Memory B cell (primary cell): ENCODE results near the gene ADIPOR1.

ENCODE experiments used
- ATAC-seq: fragments of 150-1000 bp; cut with Tn5 transposase; 2 replicates; pipeline ENCODE4 v1.10.0; 2021; ENCODE audit warnings: low read depth, mild to moderate bottlenecking, moderate library complexity
- DNase-seq, 2 donors: peaks; one replicate each; pipeline ENCODE4 v3.0.0; 2022; ENCODE audit warnings: low spot score in 2 of 2
- H3K27ac Mint-ChIP-seq: one replicate; pipeline ENCODE4 v1.8.0; 2022; ENCODE audit warnings: mild to moderate bottlenecking, moderate library complexity, mixed read lengths
- H3K27me3 Mint-ChIP-seq: one replicate; pipeline ENCODE4 v1.8.0; 2022; ENCODE audit warnings: mixed read lengths
- H3K36me3 Mint-ChIP-seq: one replicate; pipeline ENCODE4 v1.8.0; 2022; ENCODE audit warnings: mild to moderate bottlenecking, mixed read lengths
- H3K4me1 Mint-ChIP-seq: one replicate; pipeline ENCODE4 v1.8.0; 2022; ENCODE audit warnings: mixed read lengths
- H3K4me3 Mint-ChIP-seq: one replicate; pipeline ENCODE4 v1.8.0; 2022; ENCODE audit warnings: mild to moderate bottlenecking, moderate library complexity, mixed read lengths
- H3K9me3 Mint-ChIP-seq: one replicate; pipeline ENCODE4 v1.8.0; 2022; ENCODE audit warnings: mixed read lengths

The ADIPOR1 gene

DNA sequence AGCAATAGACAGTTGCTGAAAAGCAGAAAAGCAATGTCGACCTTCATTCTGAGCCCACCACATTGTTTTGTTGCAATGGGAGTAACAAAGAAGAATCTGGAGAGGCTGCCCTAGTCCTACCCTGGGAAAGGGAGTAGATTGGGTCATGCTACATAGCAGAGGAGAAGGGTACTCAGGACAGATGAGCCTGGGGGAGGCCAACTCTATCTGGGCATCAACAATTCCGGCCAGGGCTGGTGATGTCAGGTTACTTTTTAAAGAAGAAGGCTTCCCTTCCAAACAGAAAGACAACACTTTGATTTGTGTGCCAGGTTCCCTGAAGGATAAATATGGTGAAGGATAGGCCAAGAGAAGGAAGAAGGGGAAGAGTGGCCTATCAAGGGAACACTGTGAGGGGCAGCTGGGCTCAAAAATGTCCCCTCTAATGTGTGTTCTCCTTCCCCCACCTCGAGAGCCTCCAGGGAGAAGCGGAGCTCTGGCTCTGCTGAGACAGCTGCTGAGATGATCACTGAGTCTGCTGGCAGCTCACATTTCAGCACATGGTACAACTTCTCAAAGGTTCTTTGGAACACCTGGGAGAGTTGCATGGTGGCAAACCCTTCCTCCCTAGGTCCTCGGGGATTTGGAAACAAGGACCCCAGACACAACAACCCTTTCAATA is 3.2 kb upstream of the ADIPOR1 start:
- peaks cover 15% of the 10 kb centered on the region for H3K36me3 Mint-ChIP-seq

DNA sequence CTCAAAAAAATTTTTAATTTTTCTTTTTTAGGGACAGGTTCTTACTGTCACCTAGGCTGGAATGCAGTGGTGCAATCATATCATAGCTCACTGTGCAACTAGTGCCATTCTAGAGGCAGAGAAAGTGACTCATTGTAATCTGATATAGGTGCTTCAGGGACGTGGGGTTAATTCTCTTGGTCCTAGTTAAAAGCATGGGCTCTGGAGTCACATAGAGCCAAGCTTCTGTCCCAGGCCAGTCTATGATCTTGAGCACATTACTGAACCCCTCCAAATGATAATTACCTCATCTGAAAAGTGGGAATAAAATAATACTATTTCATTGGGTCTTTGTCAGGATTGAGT is 1.1 kb upstream of the ADIPOR1 start:
- no peaks in the 10 kb centered on the region for H3K9me3 Mint-ChIP-seq
- peaks cover 14% of the 10 kb centered on the region for H3K4me1 Mint-ChIP-seq
- H3K4me3 Mint-ChIP-seq = no peak overlapping the region
- H3K27me3 Mint-ChIP-seq = no peaks in the 10 kb centered on the region
- no peak overlapping the region for H3K27ac Mint-ChIP-seq
- no peak for ATAC-seq
- no peak for DNase-seq
- H3K36me3 Mint-ChIP-seq = peaks cover 11% of the 10 kb centered on the region

More for the DNA sequence above, 3.2 kb upstream of the ADIPOR1 start:
- ATAC-seq = no peak
- no peak for DNase-seq
- Mint-ChIP-seq H3K4me3 (no peak overlapping the region), H3K27me3 (no peaks in the 10 kb centered on the region), H3K4me1 (peaks cover 8% of the 10 kb centered on the region), H3K9me3 (no peaks in the 10 kb centered on the region), H3K27ac (peak overlapping the region; percentile 41)

DNA sequence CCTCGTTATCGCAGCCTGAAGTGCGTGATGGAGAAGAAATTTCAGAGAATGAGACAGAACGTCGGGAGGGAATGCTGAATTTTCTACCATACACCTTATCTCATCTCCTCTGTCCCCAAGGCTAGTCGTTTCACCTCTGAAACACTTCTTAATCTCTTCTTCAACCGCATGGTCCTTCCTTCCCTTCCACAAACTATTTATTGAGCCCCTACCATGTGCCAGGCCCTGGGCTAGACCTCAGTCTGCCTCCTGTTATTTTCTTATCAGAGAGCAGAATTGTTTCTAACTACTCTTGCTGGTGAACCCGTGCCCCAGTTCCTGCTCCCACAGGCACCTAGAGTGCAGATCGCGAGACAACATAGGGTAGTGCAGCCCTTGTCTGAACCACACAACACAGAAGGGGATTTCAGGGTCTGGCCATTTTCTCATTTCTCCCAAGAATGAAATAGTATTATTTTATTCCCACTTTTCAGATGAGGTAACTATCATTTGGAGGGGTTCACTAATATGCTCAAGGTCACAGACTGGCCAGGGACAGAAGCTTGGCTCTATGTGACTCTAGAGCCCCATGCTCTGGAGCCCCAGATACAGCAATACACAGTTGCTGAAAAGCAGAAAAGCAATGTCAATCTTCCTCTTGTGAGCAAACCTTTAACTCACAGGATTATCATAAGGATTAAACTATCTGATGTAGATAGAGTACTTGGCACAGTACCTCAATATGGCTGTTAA is 598 bp upstream of the ADIPOR1 start:
- Mint-ChIP-seq H3K4me1 (peaks cover 18% of the 10 kb centered on the region), H3K9me3 (no peaks in the 10 kb centered on the region), H3K27ac (peak overlapping the region; percentile 74), H3K4me3 (peak overlapping the region; percentile 87), H3K27me3 (no peaks in the 10 kb centered on the region), H3K36me3 (peaks cover 14% of the 10 kb centered on the region)
- DNase-seq (no peak), ATAC-seq (peak; percentile 5)

DNA sequence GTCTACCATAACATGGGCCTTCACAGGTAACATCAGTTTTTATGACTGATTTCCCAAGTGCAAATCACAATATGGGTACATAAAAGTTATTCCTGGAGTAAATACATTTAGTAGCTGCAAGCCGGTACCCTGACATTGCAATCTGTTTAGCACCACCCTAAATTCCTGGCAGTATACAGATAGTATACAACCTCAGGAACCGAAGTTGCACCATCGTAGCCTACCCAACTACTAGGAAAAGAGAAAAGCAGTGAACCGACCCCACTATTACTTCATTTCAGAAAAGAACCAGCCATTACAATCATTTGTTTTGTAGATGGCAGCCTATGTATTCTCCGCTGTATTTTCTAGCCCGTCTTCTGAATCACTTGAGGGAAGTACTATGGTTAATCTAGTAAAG is 1.1 kb downstream of the ADIPOR1 start:
- no peaks in the 10 kb centered on the region for H3K9me3 Mint-ChIP-seq
- H3K36me3 Mint-ChIP-seq = peaks cover 9% of the 10 kb centered on the region
- peak overlapping the region; percentile 87 for H3K4me3 Mint-ChIP-seq
- ATAC-seq (no peak), DNase-seq (no peak)
- H3K27me3 Mint-ChIP-seq = no peaks in the 10 kb centered on the region
- peaks cover 23% of the 10 kb centered on the region for H3K4me1 Mint-ChIP-seq
- peak overlapping the region; percentile 74 for H3K27ac Mint-ChIP-seq

DNA sequence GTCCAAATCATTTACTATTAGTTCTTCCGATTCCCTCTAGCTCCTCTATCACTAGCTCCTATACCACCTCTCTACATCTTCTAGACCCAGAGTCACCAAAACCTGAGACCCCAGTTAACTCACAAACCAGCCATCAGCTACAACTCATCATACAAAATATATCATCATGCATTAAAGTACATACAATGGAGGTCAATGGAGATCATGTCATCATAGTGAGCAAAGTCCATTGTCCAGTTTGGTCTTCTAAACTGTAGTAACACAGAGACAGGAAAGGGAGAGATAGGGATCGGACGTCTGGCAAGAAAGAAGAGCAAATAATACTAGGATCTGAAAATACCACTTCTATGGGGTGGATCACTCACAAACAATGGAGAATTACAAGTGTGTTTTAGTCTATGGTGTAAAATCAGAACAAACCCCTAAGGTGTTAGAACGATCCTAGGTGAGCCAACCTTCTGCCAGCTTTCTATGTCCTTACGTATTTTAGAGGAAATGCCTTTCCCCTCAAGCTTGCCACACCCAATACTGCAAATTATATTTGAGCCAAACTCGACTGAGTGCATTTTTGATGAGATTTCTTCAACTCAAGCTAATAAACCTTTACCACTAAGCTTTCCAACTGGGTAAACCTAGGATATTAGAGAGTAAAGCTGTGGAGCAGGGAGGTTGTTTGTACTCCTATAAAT is 3.9 kb downstream of the ADIPOR1 start:
- H3K27ac Mint-ChIP-seq = no peak overlapping the region
- H3K4me3 Mint-ChIP-seq = no peak overlapping the region
- DNase-seq = no peak
- H3K27me3 Mint-ChIP-seq = no peaks in the 10 kb centered on the region
- peaks cover 26% of the 10 kb centered on the region for H3K4me1 Mint-ChIP-seq
- no peaks in the 10 kb centered on the region for H3K9me3 Mint-ChIP-seq
- ATAC-seq = no peak
- H3K36me3 Mint-ChIP-seq = peaks cover 11% of the 10 kb centered on the region

DNA sequence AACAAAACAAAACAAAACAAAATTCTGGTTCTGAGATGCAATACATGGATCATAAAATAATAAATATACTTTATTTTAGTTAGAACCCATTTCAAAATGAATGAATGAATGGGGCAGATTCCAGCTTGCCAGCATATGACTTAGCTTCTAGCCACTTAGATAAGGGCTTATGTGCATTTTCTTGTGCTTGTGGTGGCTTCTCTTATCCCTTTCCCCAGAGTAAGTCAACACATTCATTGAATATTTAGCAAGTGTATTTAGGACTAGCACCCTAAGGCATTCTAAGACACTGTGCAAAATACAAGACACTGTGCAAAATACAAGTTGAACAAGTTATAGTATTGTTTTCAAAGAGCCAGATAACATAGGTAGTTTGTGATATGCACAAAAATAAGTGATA is 4.7 kb downstream of the ADIPOR1 start:
- DNase-seq (no peak), ATAC-seq (no peak)
- H3K9me3 Mint-ChIP-seq = no peaks in the 10 kb centered on the region
- peaks cover 23% of the 10 kb centered on the region for H3K4me1 Mint-ChIP-seq
- no peak overlapping the region for H3K4me3 Mint-ChIP-seq
- no peaks in the 10 kb centered on the region for H3K27me3 Mint-ChIP-seq
- no peak overlapping the region for H3K27ac Mint-ChIP-seq
- H3K36me3 Mint-ChIP-seq = peaks cover 14% of the 10 kb centered on the region

DNA sequence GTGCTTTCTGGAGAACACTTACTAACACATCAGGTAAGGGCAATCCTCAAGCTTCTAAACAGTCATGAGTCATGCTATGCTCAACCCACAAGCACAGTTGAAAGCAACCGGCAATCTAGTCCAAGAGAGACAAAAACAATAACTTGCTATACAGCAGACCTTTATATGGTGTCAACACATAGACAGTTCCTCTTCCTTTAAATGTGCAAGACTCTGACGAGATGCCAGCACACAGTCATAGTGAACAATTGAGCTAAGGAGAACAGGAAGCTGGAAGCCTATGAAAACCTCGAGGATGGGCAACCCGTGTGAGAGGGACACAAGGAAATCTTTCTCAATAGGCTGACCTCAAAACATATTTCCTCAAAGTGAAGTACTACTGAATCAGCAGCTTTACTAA is 5.3 kb downstream of the ADIPOR1 start:
- DNase-seq = no peak
- Mint-ChIP-seq H3K9me3 (no peaks in the 10 kb centered on the region), H3K36me3 (peaks cover 19% of the 10 kb centered on the region), H3K27ac (no peak overlapping the region), H3K4me1 (peaks cover 23% of the 10 kb centered on the region), H3K27me3 (no peaks in the 10 kb centered on the region), H3K4me3 (no peak overlapping the region)
- ATAC-seq = no peak

DNA sequence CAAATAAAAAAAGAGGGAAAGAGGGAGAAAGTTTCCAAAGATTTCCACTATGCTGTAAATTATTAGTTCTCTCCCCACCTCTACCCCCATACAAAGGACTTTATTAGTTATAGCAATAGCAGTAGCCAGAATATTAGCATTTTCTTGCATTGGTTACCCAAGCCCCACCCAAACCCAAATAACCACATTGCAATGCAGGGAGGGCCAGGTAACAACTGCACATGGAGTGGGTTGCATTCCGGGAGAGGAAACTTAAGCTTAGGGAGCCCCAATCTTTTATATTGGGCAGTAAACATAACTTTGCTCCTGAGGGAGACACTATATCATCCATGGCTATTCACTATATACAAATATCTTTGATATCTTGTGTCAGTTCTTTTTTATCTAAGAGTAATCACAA is 6.0 kb downstream of the ADIPOR1 start:
- Mint-ChIP-seq H3K27ac (no peak overlapping the region), H3K36me3 (peaks cover 21% of the 10 kb centered on the region), H3K4me3 (no peak overlapping the region), H3K4me1 (peaks cover 23% of the 10 kb centered on the region), H3K9me3 (no peaks in the 10 kb centered on the region), H3K27me3 (no peaks in the 10 kb centered on the region)
- no peak for ATAC-seq
- DNase-seq = no peak

DNA sequence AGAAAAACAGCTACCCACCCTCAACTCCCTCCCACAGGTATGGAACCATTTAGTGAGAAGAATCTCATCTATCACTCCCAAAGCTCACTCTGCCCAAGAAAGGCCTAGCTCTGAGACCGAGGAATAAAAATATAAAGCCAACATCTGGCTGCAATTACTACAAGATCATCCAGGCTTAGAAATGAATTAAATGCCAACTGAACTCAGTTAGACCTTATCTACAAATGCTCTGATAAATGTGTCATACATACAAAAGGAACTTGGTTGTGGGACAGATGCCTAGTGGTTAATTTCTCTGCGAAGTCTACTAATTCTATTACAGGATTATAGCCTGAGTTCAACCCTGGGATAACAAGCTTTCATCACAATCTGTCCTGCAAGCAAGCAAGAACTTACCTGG is 6.7 kb downstream of the ADIPOR1 start:
- no peaks in the 10 kb centered on the region for H3K27me3 Mint-ChIP-seq
- DNase-seq = no peak
- peaks cover 21% of the 10 kb centered on the region for H3K4me1 Mint-ChIP-seq
- no peak for ATAC-seq
- no peak overlapping the region for H3K4me3 Mint-ChIP-seq
- H3K27ac Mint-ChIP-seq = no peak overlapping the region
- peaks cover 21% of the 10 kb centered on the region for H3K36me3 Mint-ChIP-seq
- no peaks in the 10 kb centered on the region for H3K9me3 Mint-ChIP-seq

DNA sequence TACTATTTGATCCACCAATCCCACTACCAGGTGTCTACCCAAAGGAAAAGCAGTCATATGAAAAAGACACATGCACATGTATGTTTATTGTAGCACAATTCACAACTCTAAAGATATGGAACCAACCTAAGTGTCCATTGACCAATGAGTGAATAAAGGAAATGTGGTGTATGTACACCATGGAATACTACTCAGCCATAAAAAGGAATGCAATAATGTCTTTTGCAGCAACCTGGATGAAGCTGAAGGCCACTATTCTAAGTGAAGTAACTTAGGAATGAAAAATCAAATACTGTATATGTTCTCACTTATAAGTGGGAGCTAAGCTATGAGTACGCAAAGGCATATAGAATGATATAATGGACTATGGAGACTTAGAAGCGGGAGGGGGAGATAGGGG is 12.6 kb downstream of the ADIPOR1 start:
- Mint-ChIP-seq H3K4me3 (no peak overlapping the region), H3K4me1 (no peaks in the 10 kb centered on the region), H3K36me3 (peaks cover 49% of the 10 kb centered on the region), H3K27ac (no peak overlapping the region), H3K9me3 (no peaks in the 10 kb centered on the region), H3K27me3 (no peaks in the 10 kb centered on the region)
- DNase-seq = no peak
- ATAC-seq = no peak

DNA sequence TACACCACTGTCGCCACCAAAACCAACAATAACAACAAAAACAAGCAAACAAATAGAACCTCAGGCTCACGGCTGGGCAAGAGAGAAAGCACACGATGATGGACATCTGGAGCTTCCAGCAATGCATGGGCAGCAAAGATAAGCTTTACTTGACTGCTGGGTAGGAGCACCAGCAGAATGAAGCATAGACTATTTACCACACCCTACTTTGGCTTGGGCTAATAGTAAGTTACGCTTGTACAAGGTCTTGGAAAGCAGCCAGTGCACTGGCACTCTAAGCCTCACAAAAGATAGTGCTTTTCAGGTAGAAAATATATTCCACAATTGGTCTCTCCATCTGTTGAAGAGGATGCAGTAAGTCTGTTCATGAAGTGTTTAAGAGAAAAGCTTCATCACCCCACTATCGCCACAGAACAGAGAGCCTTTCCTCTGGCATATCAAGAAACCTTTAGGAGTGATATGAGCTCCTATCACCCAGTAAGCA is 13.6 kb downstream of the ADIPOR1 start:
- DNase-seq = no peak
- no peaks in the 10 kb centered on the region for H3K4me1 Mint-ChIP-seq
- no peak for ATAC-seq
- H3K27ac Mint-ChIP-seq = no peak overlapping the region
- no peaks in the 10 kb centered on the region for H3K27me3 Mint-ChIP-seq
- no peak overlapping the region for H3K4me3 Mint-ChIP-seq
- H3K36me3 Mint-ChIP-seq = peaks cover 46% of the 10 kb centered on the region
- H3K9me3 Mint-ChIP-seq = no peaks in the 10 kb centered on the region

DNA sequence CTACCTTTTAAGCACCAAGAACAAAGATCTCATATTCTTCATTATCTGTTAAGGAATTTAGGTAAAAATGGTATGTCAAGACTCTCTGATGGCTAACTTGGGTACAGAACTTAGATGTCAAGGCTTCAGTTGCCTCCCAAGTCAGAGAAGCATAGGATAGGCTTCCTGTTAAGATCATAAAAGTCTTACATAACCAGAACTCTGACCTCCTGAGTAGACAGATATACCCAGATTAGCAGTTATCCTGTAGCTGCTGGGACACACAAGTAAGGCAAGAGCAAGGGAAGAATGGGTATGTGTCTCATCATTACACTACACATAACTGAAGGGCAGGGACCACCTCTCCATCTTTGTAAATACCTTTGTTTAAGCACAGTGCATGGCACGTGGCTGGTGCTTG is 15.7 kb downstream of the ADIPOR1 start:
- no peak for DNase-seq
- Mint-ChIP-seq H3K4me3 (no peak overlapping the region), H3K27me3 (no peaks in the 10 kb centered on the region), H3K36me3 (peaks cover 36% of the 10 kb centered on the region), H3K27ac (no peak overlapping the region), H3K9me3 (no peaks in the 10 kb centered on the region), H3K4me1 (no peaks in the 10 kb centered on the region)
- no peak for ATAC-seq

DNA sequence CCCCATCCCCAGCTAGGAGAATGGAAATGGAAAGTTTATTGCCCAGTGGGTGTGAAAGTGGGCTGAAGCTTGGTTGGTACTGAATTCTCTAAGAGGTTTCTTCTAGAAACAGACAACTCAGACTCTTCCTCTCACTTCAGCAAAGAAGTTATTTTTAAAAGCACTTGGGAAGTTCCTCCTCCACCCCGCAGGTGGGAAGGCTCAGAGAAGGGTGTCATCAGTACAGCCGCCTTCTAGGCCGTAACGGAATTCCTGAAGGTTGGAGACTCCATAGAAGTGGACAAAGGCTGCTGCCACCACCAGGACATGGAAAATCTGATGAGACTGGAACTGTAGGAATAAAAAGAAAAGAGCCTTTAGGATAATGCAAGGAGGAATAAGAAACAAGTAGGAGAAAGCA is 16.7 kb downstream of the ADIPOR1 start:
- peaks cover 34% of the 10 kb centered on the region for H3K36me3 Mint-ChIP-seq

DNA sequence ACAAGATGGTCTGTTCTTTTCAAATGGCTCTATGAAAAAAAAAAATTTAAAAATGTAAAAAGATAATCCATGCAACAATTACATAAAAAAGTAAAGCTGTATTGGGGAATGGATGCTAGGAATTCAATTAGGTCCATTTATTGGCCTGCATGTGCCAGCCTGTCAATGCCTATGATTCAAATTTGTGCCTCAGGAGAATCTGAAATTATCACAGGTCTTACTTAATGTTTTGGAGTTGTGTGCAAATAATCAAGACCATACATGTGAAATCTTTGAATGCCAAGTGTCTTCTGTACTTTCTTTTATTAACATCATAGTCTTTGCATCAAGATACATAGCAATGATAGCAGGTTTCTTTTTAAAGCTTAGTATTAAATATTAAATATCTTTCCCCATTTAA is 17.6 kb downstream of the ADIPOR1 start:
- Mint-ChIP-seq H3K36me3 (peaks cover 29% of the 10 kb centered on the region), H3K4me3 (no peak overlapping the region), H3K27me3 (peaks cover 2% of the 10 kb centered on the region), H3K27ac (no peak overlapping the region), H3K4me1 (no peaks in the 10 kb centered on the region), H3K9me3 (no peaks in the 10 kb centered on the region)
- no peak for DNase-seq
- ATAC-seq = no peak

More for the DNA sequence above, 16.7 kb downstream of the ADIPOR1 start:
- Mint-ChIP-seq H3K9me3 (no peaks in the 10 kb centered on the region), H3K27me3 (peaks cover 2% of the 10 kb centered on the region), H3K4me1 (no peaks in the 10 kb centered on the region), H3K27ac (no peak overlapping the region), H3K4me3 (no peak overlapping the region)
- ATAC-seq = no peak
- no peak for DNase-seq
